ENCODE results near the gene BPIFB2.

BPIFB2 gene

GRCh38 chr20:33009214-33010132 lies 2.0 kb downstream of the BPIFB2 start:
- DNase-seq, result no peak

GRCh38 chr20:33010133-33010504 lies 2.6 kb downstream of the BPIFB2 start:
- no peak for DNase-seq

GRCh38 chr20:33010674-33011449 lies 3.4 kb downstream of the BPIFB2 start:
- no peak for DNase-seq

GRCh38 chr20:33012327-33013189 lies 5.1 kb downstream of the BPIFB2 start:
- DNase-seq, result no peak

- DNase-seq, result no peak
These were observed 6.3 kb downstream of the BPIFB2 start for GRCh38 chr20:33013701-33014326.

GRCh38 chr20:33014336-33015113 lies 7.0 kb downstream of the BPIFB2 start:
- DNase-seq, result no peak

- DNase-seq, result no peak
These were observed 7.6 kb downstream of the BPIFB2 start for GRCh38 chr20:33015114-33015484.

- DNase-seq, result no peak
These were observed 8.4 kb downstream of the BPIFB2 start for GRCh38 chr20:33015700-33016580.

GRCh38 chr20:33016581-33017109 lies 9.1 kb downstream of the BPIFB2 start:
- DNase-seq, result no peak

- no peak for DNase-seq
These were observed 10.0 kb downstream of the BPIFB2 start for GRCh38 chr20:33017542-33017941.

- DNase-seq, result no peak
These were observed 10.8 kb downstream of the BPIFB2 start for GRCh38 chr20:33018169-33018931.

GRCh38 chr20:33019465-33020277 lies 12.2 kb downstream of the BPIFB2 start:
- no peak for DNase-seq

- DNase-seq, result no peak
These were observed 13.0 kb downstream of the BPIFB2 start for GRCh38 chr20:33020278-33021161.

- no peak for DNase-seq
These were observed 14.4 kb downstream of the BPIFB2 start for GRCh38 chr20:33021879-33022278.

- no peak for DNase-seq
These were observed 14.8 kb downstream of the BPIFB2 start for GRCh38 chr20:33022289-33022688.

- DNase-seq, result no peak
These were observed 15.4 kb downstream of the BPIFB2 start for GRCh38 chr20:33022694-33023438.
